H1 (cell line): ENCODE results near the gene ICAM2.

Experiments
- ASH2L ChIP-seq: fragments of 200-600, 300-600 bp; sonication (generic); IDR thresholded peaks from one replicate; pipeline ENCODE4 v1.7.1; 2017; ENCODE audit warnings: low read length
- CHD2 ChIP-seq: IDR thresholded peaks from 2 replicates; pipeline ENCODE4 v1.6.1; 2012; ENCODE audit warnings: low read length, improper control_type of control experiment
- EP300 ChIP-seq, 2 experiments: IDR thresholded peaks; 1 replicate in 1 of 2; 2 replicates in 1 of 2; pipeline ENCODE4 v1.6.1; 2011 to 2012; ENCODE audit warnings: low read depth in 2 of 2, low read length in 2 of 2, mild to moderate bottlenecking in 2 of 2, borderline replicate concordance in 1 of 2, inconsistent platforms in 1 of 2, moderate library complexity in 1 of 2
- GABPA ChIP-seq: IDR thresholded peaks from 2 replicates; pipeline ENCODE4 v1.6.1; 2011; ENCODE audit warnings: mild to moderate bottlenecking, low read length, moderate library complexity, borderline replicate concordance; ENCODE audit not compliant: insufficient read depth
- JUND ChIP-seq: IDR thresholded peaks from 2 replicates; pipeline ENCODE4 v1.6.1; 2011; ENCODE audit warnings: mild to moderate bottlenecking, improper control_type of control experiment, low read length
- POLR2A ChIP-seq, 2 experiments: IDR thresholded peaks; 1 replicate in 1 of 2; 2 replicates in 1 of 2; pipeline ENCODE4 v1.6.1; 2011; ENCODE audit warnings: low read depth in 2 of 2, low read length in 2 of 2, mild to moderate bottlenecking in 2 of 2; ENCODE audit errors: control extremely low read depth in 1 of 2
- POLR2AphosphoS5 ChIP-seq: IDR thresholded peaks from 2 replicates; pipeline ENCODE4 v1.6.1; 2011; ENCODE audit warnings: low read depth, low read length
- SIN3A ChIP-seq, 2 experiments: IDR thresholded peaks in 1 of 2; conservative IDR thresholded peaks in 1 of 2; 2 replicates each; pipeline ENCODE4 v1.6.1; 2011 to 2012; ENCODE audit warnings: low read length in 2 of 2, improper control_type of control experiment in 1 of 2, low read depth in 1 of 2, mild to moderate bottlenecking in 1 of 2
- SRF ChIP-seq: IDR thresholded peaks from 2 replicates; pipeline ENCODE4 v1.6.1; 2011; ENCODE audit warnings: mild to moderate bottlenecking, low read depth, low read length, moderate library complexity
- TAF7 ChIP-seq: optimal IDR thresholded peaks from 2 replicates; pipeline ENCODE3; 2011; ENCODE audit warnings: low read depth, mild to moderate bottlenecking, inconsistent platforms, low read length, moderate library complexity, borderline replicate concordance
- YY1 ChIP-seq: IDR thresholded peaks from 2 replicates; pipeline ENCODE4 v1.6.1; 2011; ENCODE audit warnings: low read depth, mild to moderate bottlenecking, low read length
- ZNF274 ChIP-seq: IDR thresholded peaks from 2 replicates; pipeline ENCODE4 v1.7.0; 2012; ENCODE audit warnings: low read length, borderline replicate concordance; ENCODE audit errors: extremely low read depth
- TF ChIP-seq, protein P1 (sequence below), 3 experiments: IDR thresholded peaks; 1 replicate in 2 of 3; 2 replicates in 1 of 3; pipeline versions ENCODE4 v1.5.1 to v1.6.1; 2011; ENCODE audit warnings: low read length in 3 of 3, mild to moderate bottlenecking in 3 of 3, inconsistent platforms in 2 of 3, low read depth in 1 of 3, moderate library complexity in 1 of 3; ENCODE audit not compliant: insufficient read depth in 1 of 3; ENCODE audit errors: control extremely low read depth in 1 of 3
- TF ChIP-seq, protein P2 (sequence below): IDR thresholded peaks from 2 replicates; pipeline ENCODE4 v1.6.1; 2011; ENCODE audit warnings: low read length, improper control_type of control experiment

DNA sequence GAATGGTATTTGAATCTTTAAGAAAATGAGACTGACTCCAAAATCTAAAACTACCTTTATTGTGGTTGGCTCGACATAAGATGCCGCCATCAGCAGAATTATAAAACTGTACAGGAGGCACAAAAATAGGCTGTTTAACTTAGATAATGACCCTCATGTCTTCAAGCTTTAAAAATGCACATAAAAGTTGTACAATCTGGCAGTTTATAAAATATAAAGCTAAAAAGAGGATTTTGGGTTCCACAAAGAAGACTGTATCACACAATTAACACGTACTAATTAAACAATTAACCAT, 18.6 kb upstream of the ICAM2 start:
- TF ChIP-seq GABPA (no peak), POLR2A (IDR thresholded peaks at IDR 0.05; ENCODE audit: control extremely low read depth in 1 of 2, low read depth in 2 of 2, low read length in 2 of 2) (no peak), ZNF274 (no peak), ASH2L (no peak), CHD2 (no peak), EP300 (IDR thresholded peaks at IDR 0.05; ENCODE audit: borderline replicate concordance in 1 of 2, low read depth in 2 of 2, low read length in 2 of 2) (no peak), SIN3A (conservative IDR thresholded peaks at IDR 0.05 in 1 of 2, IDR thresholded peaks at IDR 0.05 in 1 of 2; ENCODE audit: low read depth in 1 of 2, low read length in 2 of 2) (no peak), YY1 (no peak), POLR2AphosphoS5 (no peak), JUND (no peak), TAF7 (no peak), SRF (no peak)
- TF ChIP-seq, protein P1, sequence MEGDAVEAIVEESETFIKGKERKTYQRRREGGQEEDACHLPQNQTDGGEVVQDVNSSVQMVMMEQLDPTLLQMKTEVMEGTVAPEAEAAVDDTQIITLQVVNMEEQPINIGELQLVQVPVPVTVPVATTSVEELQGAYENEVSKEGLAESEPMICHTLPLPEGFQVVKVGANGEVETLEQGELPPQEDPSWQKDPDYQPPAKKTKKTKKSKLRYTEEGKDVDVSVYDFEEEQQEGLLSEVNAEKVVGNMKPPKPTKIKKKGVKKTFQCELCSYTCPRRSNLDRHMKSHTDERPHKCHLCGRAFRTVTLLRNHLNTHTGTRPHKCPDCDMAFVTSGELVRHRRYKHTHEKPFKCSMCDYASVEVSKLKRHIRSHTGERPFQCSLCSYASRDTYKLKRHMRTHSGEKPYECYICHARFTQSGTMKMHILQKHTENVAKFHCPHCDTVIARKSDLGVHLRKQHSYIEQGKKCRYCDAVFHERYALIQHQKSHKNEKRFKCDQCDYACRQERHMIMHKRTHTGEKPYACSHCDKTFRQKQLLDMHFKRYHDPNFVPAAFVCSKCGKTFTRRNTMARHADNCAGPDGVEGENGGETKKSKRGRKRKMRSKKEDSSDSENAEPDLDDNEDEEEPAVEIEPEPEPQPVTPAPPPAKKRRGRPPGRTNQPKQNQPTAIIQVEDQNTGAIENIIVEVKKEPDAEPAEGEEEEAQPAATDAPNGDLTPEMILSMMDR (IDR thresholded peaks at IDR 0.05; ENCODE audit: control extremely low read depth in 1 of 3, insufficient read depth in 1 of 3, low read depth in 1 of 3, low read length in 3 of 3): no peak
- TF ChIP-seq, protein P2, sequence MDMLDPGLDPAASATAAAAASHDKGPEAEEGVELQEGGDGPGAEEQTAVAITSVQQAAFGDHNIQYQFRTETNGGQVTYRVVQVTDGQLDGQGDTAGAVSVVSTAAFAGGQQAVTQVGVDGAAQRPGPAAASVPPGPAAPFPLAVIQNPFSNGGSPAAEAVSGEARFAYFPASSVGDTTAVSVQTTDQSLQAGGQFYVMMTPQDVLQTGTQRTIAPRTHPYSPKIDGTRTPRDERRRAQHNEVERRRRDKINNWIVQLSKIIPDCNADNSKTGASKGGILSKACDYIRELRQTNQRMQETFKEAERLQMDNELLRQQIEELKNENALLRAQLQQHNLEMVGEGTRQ: no peak
